Activated naive CD8-positive, alpha-beta T cell treated with anti-CD3 and anti-CD28 coated beads, Interleukin-2, amount 10 ng/mL, durations not matched to agents 7 days and 5 days (primary cell): Measurements from ENCODE around the gene FYN. TPM values are rescaled to one million over a fixed set of nuclear protein-coding genes. Genes with fewer than 3 reads are reported as not detected.
"Not testable (repeated sequence)": the region's sequence is repeated elsewhere in the genome, so short reads cannot be mapped to it uniquely, and the experiment has no call there.

Source experiments
- ATAC-seq: fragments of 150-1000 bp; cut with Tn5 transposase; one replicate; pipeline ENCODE4 v1.10.0; 2021; ENCODE audit warnings: low read depth, moderate library complexity
- POLR2A ChIA-PET: fragments of 350-600 bp; sonication (Branson Sonifier 250); formaldehyde crosslinking; loops from one replicate; lab custom pipeline; 2021; ENCODE audit warnings: antibody characterized with exemption; lab: Charles Lee
- DNase-seq: peaks from one replicate; pipeline ENCODE4 v3.0.0; 2021
- H3K27ac Mint-ChIP-seq: one replicate; pipeline ENCODE4 v1.8.0; 2022; ENCODE audit warnings: mild to moderate bottlenecking, mixed read lengths
- H3K27me3 Mint-ChIP-seq: one replicate; pipeline ENCODE4 v1.8.0; 2022; ENCODE audit warnings: mild to moderate bottlenecking, moderate library complexity, mixed read lengths
- H3K36me3 Mint-ChIP-seq: one replicate; pipeline ENCODE4 v1.8.0; 2021; ENCODE audit warnings: mild to moderate bottlenecking, mixed read lengths
- H3K4me1 Mint-ChIP-seq: one replicate; pipeline ENCODE4 v1.8.0; 2021; ENCODE audit warnings: mixed read lengths
- H3K4me3 Mint-ChIP-seq: one replicate; pipeline ENCODE4 v1.8.0; 2022; ENCODE audit warnings: mild to moderate bottlenecking, moderate library complexity, mixed read lengths
- H3K9me3 Mint-ChIP-seq: one replicate; pipeline ENCODE4 v1.8.0; 2021; ENCODE audit warnings: mixed read lengths
- total RNA-seq, 2 experiments: library from RNA; stranded (reverse); gene quantifications; one replicate each; pipeline ENCODE4 v1.2.3, GENCODE V29; 2021

FYN gene
- total RNA-seq, 2 experiments from 2014 or later = 363 to 409 TPM

- peak overlapping the region; percentile 89 for H3K27ac Mint-ChIP-seq
- ATAC-seq (peak; percentile 86), DNase-seq (peak; percentile 64)
- H3K27me3 Mint-ChIP-seq = no peaks in the 10 kb centered on the region
- no peaks in the 10 kb centered on the region for H3K9me3 Mint-ChIP-seq
- H3K4me3 Mint-ChIP-seq = peak overlapping the region; percentile 70
- H3K36me3 Mint-ChIP-seq = peaks cover 20% of the 10 kb centered on the region
- POLR2A ChIA-PET = interaction anchor here (0.6 to 1.9 kb wide), 3 partner anchors 10 to 34 kb away, joined by 3 to 10 read pairs (median 3); no protein-coding TSS in a partner anchor
- H3K4me1 Mint-ChIP-seq = peaks cover 59% of the 10 kb centered on the region
Measured at GRCh38 chr6:111793711-111794111, 79.5 kb downstream of the FYN start.

DNA sequence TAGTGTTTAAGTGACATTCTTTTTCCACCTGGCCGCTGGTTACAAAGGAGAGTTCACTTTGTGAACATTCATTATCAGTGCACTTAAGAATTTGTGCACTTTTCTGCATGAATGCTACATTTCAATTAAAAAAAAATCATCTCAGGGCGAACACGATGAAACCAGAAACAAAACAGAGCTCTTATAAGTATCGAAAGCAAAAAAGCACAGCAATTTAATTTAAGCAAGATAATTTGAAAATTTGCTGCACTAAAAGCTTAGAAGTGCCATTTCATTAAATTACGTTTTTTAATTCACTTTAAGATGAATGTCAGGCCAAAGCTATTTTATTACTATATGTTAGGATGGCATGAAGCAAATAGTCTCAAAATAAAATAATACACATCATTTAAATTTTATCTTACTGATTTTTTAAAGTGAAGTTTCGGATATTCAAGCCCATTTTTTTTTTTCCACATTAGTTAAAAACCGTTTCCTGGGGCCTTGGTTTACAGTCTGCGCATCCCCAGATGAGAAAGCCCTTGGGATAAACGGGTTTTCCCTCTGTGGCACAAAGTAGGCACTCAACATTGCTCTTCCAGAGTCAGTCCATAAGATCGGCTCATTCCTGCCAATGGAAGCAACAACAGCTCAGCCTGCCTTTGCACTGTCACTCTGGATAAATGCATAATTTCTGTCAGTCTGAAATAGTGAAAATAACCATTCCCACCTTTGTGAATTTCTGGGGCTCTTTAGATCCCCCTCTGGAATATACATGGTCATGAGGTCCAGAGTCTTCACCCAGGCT is 80.1 kb downstream of the FYN start:
- peaks cover 54% of the 10 kb centered on the region for H3K4me1 Mint-ChIP-seq
- ATAC-seq (no peak), DNase-seq (no peak)
- no peaks in the 10 kb centered on the region for H3K27me3 Mint-ChIP-seq
- peak overlapping the region; percentile 70 for H3K4me3 Mint-ChIP-seq
- peak overlapping the region; percentile 89 for H3K27ac Mint-ChIP-seq
- H3K36me3 Mint-ChIP-seq = peaks cover 20% of the 10 kb centered on the region
- no peaks in the 10 kb centered on the region for H3K9me3 Mint-ChIP-seq
- POLR2A ChIA-PET = interaction anchor here (1.9 kb wide), 1 partner anchor 10 kb away, joined by 10 read pairs; no protein-coding TSS in a partner anchor

DNA sequence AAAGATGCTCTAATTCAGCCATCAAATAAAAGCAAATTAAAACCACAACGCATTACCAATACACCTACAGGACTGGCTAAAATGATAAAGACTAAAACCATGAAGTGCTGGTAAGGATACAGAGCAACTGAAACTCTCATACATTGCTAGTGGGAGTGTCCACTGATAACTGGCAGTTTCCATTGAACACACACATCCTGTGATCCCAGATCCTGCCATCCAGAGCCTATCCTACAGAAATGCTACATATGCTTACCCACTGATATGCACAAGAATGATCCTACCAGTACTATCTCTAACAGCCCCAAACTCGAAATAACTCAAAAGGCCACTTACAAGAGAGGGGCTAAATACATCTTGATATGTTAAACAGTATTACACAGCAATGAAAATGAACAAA is 81.0 kb downstream of the FYN start:
- H3K9me3 Mint-ChIP-seq = peaks cover under 1% of the 10 kb centered on the region
- H3K27me3 Mint-ChIP-seq = no peaks in the 10 kb centered on the region
- peak overlapping the region; percentile 9 for H3K4me3 Mint-ChIP-seq
- POLR2A ChIA-PET = no interaction called here
- H3K27ac Mint-ChIP-seq = peak overlapping the region; percentile 11
- peaks cover 55% of the 10 kb centered on the region for H3K4me1 Mint-ChIP-seq
- DNase-seq (no peak), ATAC-seq (no peak)
- peaks cover 22% of the 10 kb centered on the region for H3K36me3 Mint-ChIP-seq

- no peak overlapping the region for H3K27ac Mint-ChIP-seq
- no peak overlapping the region for H3K4me3 Mint-ChIP-seq
- ATAC-seq (no peak), DNase-seq (no peak)
- peaks cover 49% of the 10 kb centered on the region for H3K4me1 Mint-ChIP-seq
- peaks cover 1% of the 10 kb centered on the region for H3K9me3 Mint-ChIP-seq
- peaks cover 24% of the 10 kb centered on the region for H3K36me3 Mint-ChIP-seq
- no peaks in the 10 kb centered on the region for H3K27me3 Mint-ChIP-seq
- POLR2A ChIA-PET = no interaction called here
Measured at GRCh38 chr6:111791415-111791814, 81.8 kb downstream of the FYN start.

GRCh38 chr6:111789598-111789997 is 83.7 kb downstream of the FYN start:
- ATAC-seq (no peak), DNase-seq (no peak)
- peaks cover 1% of the 10 kb centered on the region for H3K9me3 Mint-ChIP-seq
- H3K4me3 Mint-ChIP-seq = no peak overlapping the region
- H3K27ac Mint-ChIP-seq = no peak overlapping the region
- H3K27me3 Mint-ChIP-seq = no peaks in the 10 kb centered on the region
- POLR2A ChIA-PET = interaction anchor here (1.3 kb wide), 1 partner anchor 35 kb away, joined by 3 read pairs; no protein-coding TSS in a partner anchor
- H3K4me1 Mint-ChIP-seq = peaks cover 43% of the 10 kb centered on the region
- peaks cover 30% of the 10 kb centered on the region for H3K36me3 Mint-ChIP-seq

DNA sequence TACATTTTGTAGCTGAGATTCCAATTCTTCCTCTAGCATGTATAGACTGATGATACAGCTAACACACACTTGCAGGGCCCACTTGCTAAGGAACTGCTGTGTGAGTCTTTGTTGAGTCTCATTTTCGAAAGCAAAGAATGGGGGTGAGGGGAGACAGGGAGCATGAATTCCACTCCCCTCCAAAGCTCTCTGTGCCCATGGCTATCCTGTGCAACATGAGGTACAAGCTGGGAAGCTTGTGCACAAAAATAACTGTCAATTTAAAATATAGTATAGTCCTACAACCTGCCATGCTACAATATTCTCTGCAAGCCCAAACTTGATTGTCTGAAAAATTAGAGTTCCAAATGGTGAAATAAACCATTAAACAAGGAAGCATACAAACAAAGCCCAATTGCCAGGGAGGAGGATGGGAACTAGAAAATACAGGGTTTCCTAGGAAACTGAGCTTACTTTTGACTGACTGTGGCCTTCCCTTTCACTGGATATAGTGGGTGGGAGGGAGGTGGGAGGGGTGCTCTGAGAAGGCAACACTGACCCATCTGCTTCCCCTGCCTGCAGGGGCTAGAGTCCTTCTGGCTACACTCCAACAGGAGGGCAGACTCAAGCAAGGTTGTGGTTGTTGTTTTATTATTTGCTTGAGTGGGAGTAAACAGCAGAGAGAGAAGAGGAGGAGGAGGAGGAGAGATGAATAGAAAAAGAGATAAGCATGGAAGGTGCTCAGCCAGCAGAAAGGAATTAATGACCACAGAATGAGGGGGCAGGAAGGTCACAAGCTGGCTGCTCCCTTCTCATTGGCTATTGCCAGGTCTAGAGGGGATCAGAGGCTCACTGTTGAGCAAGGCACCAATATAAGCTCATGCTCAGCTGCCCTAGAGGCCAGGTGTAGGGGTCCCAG is 84.6 kb downstream of the FYN start:
- H3K4me1 Mint-ChIP-seq = peaks cover 42% of the 10 kb centered on the region
- DNase-seq (no peak), ATAC-seq (no peak)
- no peak overlapping the region for H3K27ac Mint-ChIP-seq
- POLR2A ChIA-PET = no interaction called here
- H3K36me3 Mint-ChIP-seq = peaks cover 31% of the 10 kb centered on the region
- no peak overlapping the region for H3K4me3 Mint-ChIP-seq
- H3K9me3 Mint-ChIP-seq = peaks cover 1% of the 10 kb centered on the region
- H3K27me3 Mint-ChIP-seq = no peaks in the 10 kb centered on the region

- peaks cover 42% of the 10 kb centered on the region for H3K4me1 Mint-ChIP-seq
- H3K27me3 Mint-ChIP-seq, POLR2A ChIA-PET, H3K9me3 Mint-ChIP-seq, H3K27ac Mint-ChIP-seq, DNase-seq, ATAC-seq, H3K4me3 Mint-ChIP-seq: not testable (repeated sequence)
- H3K36me3 Mint-ChIP-seq = peaks cover 33% of the 10 kb centered on the region
Measured at GRCh38 chr6:111786151-111786550, 87.1 kb downstream of the FYN start.

DNA sequence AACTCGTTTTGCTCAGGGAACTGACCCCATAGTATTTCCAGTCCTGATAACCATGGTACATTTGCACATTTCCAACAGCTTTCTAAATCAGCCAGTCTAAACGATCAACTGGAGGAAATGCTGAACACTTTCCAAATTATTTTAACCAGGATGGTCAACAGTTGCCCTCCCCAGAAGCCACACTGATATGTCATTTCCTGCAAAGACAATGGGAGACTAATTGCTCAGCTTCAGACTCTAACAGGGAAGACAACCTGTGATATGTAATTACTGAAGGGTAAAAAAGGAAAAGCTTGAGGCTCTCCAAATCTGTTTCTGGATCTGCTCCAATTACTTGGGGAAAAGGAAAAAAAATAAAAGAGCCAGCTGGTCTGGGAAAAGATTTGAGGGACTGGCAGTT is 88.8 kb downstream of the FYN start:
- H3K9me3 Mint-ChIP-seq = peaks cover 1% of the 10 kb centered on the region
- no peaks in the 10 kb centered on the region for H3K27me3 Mint-ChIP-seq
- POLR2A ChIA-PET = no interaction called here
- H3K36me3 Mint-ChIP-seq = peaks cover 38% of the 10 kb centered on the region
- no peak for DNase-seq
- peaks cover 45% of the 10 kb centered on the region for H3K4me1 Mint-ChIP-seq
- no peak overlapping the region for H3K27ac Mint-ChIP-seq
- H3K4me3 Mint-ChIP-seq = no peak overlapping the region
- no peak for ATAC-seq

- ATAC-seq (no peak), DNase-seq (no peak)
- POLR2A ChIA-PET = no interaction called here
- Mint-ChIP-seq H3K27me3 (no peaks in the 10 kb centered on the region), H3K36me3 (peaks cover 40% of the 10 kb centered on the region), H3K4me3 (no peak overlapping the region), H3K9me3 (peaks cover 1% of the 10 kb centered on the region), H3K27ac (peak overlapping the region; percentile 31), H3K4me1 (peaks cover 51% of the 10 kb centered on the region)
Measured at GRCh38 chr6:111782887-111783466, 90.3 kb downstream of the FYN start.

DNA sequence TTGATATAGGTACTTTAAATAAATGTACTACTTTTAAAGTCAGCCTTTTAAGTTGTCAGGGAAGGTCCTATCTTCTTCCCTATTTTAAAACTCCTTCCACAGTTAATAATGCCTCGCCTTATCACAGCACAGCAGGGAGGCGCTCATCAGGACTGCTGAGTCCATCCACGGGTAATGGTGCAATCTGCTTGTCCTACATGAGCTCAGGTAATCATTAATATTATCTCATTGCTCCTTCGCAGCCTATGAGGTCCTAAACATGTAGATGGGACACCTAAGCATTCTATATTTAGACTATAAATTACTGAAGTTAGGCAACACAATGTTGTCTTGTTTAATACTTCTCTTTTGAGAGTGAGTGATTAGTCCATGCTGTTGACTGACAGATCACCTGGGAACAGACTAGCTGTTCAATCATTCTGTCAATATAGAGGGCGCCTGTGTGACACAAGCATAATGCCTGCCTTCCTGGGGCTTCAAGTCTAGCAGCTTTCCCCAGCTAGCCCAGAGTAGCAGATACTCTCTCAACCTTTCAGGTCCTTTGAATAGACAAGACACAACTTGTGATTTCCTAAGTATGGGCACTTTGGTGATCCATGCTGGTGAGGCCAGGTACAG is 91.0 kb downstream of the FYN start:
- no peaks in the 10 kb centered on the region for H3K27me3 Mint-ChIP-seq
- peaks cover 1% of the 10 kb centered on the region for H3K9me3 Mint-ChIP-seq
- no peak overlapping the region for H3K27ac Mint-ChIP-seq
- H3K4me1 Mint-ChIP-seq = peaks cover 57% of the 10 kb centered on the region
- H3K36me3 Mint-ChIP-seq = peaks cover 40% of the 10 kb centered on the region
- no peak overlapping the region for H3K4me3 Mint-ChIP-seq
- ATAC-seq = no peak
- no peak for DNase-seq
- POLR2A ChIA-PET = interaction anchor here (1.1 kb wide), 1 partner anchor 15 kb away, joined by 3 read pairs; no protein-coding TSS in a partner anchor

GRCh38 chr6:111781041-111781708 is 92.1 kb downstream of the FYN start:
- ATAC-seq (no peak), DNase-seq (no peak)
- POLR2A ChIA-PET = interaction anchor here (1.1 kb wide), 1 partner anchor 13 kb away, joined by 3 read pairs; no protein-coding TSS in a partner anchor
- no peaks in the 10 kb centered on the region for H3K9me3 Mint-ChIP-seq
- peaks cover 33% of the 10 kb centered on the region for H3K36me3 Mint-ChIP-seq
- H3K27me3 Mint-ChIP-seq = no peaks in the 10 kb centered on the region
- H3K27ac Mint-ChIP-seq = peak overlapping the region; percentile 1
- H3K4me1 Mint-ChIP-seq = peaks cover 61% of the 10 kb centered on the region
- no peak overlapping the region for H3K4me3 Mint-ChIP-seq

GRCh38 chr6:111780393-111780792 is 92.9 kb downstream of the FYN start:
- Mint-ChIP-seq H3K27me3 (no peaks in the 10 kb centered on the region), H3K36me3 (peaks cover 30% of the 10 kb centered on the region), H3K4me1 (peaks cover 62% of the 10 kb centered on the region), H3K9me3 (no peaks in the 10 kb centered on the region), H3K27ac (no peak overlapping the region), H3K4me3 (peak overlapping the region; percentile 20)
- no peak for DNase-seq
- no peak for ATAC-seq
- POLR2A ChIA-PET = no interaction called here
